IPS-18c (cell line): ENCODE data around the gene ZNF562.
"Not testable (repeated sequence)": the region's sequence is repeated elsewhere in the genome, so short reads cannot be mapped to it uniquely, and the experiment has no call there.

ENCODE experiments used
- H3K4me3 ChIP-seq: 2 replicates; pipeline ENCODE4 v1.7.0; 2013; ENCODE audit warnings: low read depth, mild to moderate bottlenecking, low read length, moderate library complexity; ENCODE audit not compliant: insufficient read depth
- H3K9me3 ChIP-seq: one replicate; pipeline ENCODE4 v1.6.1; 2013; ENCODE audit warnings: mild to moderate bottlenecking, low read length, moderate library complexity; ENCODE audit not compliant: control insufficient read depth, insufficient read depth

ZNF562 gene

DNA sequence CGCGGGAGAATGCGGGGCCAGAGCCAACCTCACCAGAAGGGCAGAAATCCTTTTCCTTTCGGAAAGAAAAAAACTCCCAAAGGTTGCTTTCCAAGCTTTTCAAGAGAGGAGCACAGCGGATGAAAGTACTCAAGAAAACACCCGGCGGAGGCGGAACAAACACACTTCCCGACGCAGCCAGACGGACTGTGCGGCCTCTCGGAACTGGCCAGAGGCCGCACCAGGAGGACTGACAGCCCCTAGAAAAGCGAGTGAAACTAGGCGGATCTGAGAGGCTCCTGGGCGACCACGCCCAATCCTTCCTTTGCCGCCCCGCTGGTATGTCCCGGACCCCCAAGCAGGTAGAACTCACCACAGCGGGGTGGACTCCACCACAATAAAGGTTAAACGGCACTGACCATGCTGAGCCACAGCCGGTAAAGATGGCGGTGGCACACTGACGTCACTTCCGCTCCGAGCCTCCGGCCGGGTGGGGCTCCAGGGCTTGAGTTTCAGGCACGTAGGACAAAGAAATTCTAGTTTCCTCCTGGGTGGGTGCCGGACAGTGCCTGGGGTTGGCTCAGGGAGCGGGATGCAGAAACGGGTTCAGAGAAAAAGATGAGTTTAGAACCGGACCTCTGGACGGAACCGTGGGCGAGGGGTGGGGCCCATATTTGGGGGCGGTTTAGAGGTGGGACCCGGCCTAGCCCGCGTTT is at the start of gene ZNF562:
Gene ZNF562 (minus strand): TSS at position 438 of the 695 bp plus-strand sequence. CDS start 14,356 bp downstream, outside the sequence.
- Histone ChIP-seq H3K9me3 (peaks cover 4% of the 10 kb centered on the region), H3K4me3 (peak within 1 kb of the TSS; percentile 70)

DNA sequence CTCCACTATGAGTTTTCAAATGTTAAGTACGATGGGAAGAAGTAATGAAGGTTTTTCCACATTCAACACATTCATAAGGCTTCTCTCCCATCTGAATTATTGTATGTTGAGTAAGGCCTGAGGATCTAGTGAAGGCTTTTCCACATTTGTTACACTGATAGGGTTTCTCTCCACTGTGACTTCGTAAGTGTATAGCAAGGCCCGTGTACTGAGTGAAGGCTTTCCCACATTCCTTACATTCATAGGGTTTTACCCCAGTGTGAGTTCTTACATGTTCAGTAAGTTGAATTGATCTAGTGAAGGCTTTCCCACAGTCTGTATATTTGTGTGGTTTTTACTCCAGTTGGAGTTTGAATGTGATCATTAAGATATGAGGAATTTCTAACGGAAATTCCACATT is 49.3 kb upstream of the ZNF562 start:
- H3K9me3 ChIP-seq = no peaks in the 10 kb centered on the region
- H3K4me3 ChIP-seq = no peak overlapping the region

DNA sequence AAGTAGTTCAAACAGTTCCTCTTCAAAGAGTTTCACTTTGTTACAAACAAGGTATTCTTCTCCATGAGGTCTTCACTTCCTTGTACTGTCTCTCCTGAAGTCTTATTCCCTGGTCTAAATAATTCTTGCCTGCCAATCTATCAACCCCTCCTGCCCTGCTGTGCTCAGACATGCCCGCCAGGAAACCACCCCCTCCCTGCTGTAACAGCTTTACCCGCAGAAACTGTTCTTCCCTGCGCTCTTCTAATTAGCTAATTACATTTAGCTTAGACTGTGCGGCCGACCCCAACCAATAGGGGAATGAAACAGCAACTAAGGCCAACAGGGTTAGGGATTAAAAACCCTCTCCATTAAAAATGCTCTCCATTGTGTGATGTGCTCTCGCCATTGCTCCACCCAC is 47.0 kb upstream of the ZNF562 start:
- no peaks in the 10 kb centered on the region for H3K9me3 ChIP-seq
- H3K4me3 ChIP-seq = no peak overlapping the region

DNA sequence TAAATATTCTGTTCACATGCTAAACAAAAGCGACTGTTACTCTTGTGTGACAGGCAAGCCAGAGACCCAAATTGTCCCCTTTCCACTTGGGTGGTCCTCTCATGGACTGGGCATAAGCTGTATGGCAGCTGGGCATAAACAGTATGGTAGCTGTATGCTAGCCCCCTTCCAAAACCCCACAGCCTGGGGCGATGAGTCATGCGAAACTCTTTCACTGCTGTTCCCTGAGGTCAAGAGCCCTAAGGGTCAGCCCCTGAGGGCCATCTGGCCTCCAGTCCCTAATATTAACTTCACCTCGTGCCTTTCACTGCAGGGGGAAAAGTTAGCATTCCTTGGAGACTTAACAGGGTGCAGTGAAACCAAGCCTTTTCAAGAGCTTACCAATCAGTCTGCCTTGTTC is 45.6 kb upstream of the ZNF562 start:
- no peak overlapping the region for H3K4me3 ChIP-seq
- H3K9me3 ChIP-seq = no peaks in the 10 kb centered on the region

DNA sequence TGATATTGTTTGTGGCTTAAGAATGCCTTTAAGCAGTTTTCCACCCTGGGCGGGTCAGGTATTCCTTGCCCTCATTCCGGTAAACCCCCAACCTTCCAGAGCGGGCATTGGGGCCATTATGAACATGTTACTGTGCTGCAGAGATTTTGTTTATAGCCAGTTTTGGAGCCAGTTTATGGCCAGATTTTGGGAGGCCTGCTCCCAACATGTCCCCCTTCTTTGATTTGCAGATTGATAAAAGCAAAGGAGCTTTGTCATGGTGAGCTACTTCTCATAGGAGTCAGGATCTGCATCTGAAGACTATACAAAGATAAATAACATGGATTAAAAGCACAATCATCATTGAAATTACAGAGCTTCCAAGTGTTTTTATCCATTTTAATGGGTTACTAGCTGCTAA is 36.9 kb upstream of the ZNF562 start:
- H3K9me3 ChIP-seq = peaks cover 6% of the 10 kb centered on the region
- H3K4me3 ChIP-seq = no peak overlapping the region

DNA sequence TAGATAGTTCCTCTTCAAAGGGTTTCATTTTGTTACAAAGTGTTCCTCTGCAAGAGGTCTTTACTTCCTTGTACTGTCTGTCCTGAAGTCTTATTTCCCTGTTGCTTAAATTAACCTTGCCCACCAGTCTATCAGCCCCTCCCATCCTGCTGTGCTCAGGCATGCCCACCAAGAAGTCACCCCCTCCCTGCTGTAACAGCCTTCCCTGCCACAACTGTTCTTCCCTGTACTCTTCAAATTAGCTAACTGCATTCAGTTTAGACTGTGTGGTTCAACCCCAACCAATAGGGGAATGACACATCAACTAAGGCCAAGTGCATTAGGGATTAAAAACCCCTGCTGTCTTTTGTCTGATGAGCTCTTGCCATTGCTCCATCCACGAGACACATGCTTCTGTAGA is 34.4 kb upstream of the ZNF562 start:
- no peak overlapping the region for H3K4me3 ChIP-seq

DNA sequence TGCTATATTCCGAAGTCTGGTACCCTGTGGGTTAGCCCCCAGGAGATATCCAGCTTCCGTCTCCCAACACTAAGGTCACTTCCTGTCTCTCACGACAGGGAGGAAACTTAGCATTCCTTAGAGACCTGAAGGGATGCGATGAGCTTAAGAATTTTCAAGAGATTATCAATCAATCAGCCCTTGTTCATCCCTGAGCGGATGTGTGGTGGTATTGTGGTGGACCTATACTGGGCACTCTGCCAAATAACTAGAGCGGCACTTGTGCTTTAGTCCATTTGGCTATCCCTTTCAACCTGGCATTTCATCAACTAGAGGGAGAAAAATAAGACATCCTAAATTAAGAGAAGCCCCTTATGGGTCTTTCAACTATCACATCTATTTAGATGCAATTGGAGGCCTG is 30.9 kb upstream of the ZNF562 start:
- H3K9me3 ChIP-seq = peaks cover 11% of the 10 kb centered on the region
- no peak overlapping the region for H3K4me3 ChIP-seq

More for the DNA sequence above, 34.4 kb upstream of the ZNF562 start:
- peaks cover 6% of the 10 kb centered on the region for H3K9me3 ChIP-seq

DNA sequence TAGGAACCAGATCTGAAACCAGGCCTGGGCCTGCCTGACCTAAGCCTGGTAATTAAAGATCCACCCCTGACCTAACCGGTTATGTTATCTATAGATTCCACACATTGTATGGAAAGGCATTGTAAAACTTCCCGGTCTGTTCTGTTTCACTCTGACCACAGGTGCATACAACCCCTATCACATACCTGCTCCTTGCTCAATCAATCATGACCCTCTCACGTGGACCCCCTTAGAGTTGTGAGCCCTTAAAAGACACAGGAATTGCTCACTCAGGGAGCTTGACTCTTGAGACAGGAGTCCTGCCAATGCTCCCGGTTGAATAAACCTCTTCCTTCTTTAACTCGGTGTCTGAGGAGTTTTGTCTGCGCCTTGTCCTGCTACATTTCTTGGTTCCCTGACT is 27.3 kb upstream of the ZNF562 start:
- no peak overlapping the region for H3K4me3 ChIP-seq

DNA sequence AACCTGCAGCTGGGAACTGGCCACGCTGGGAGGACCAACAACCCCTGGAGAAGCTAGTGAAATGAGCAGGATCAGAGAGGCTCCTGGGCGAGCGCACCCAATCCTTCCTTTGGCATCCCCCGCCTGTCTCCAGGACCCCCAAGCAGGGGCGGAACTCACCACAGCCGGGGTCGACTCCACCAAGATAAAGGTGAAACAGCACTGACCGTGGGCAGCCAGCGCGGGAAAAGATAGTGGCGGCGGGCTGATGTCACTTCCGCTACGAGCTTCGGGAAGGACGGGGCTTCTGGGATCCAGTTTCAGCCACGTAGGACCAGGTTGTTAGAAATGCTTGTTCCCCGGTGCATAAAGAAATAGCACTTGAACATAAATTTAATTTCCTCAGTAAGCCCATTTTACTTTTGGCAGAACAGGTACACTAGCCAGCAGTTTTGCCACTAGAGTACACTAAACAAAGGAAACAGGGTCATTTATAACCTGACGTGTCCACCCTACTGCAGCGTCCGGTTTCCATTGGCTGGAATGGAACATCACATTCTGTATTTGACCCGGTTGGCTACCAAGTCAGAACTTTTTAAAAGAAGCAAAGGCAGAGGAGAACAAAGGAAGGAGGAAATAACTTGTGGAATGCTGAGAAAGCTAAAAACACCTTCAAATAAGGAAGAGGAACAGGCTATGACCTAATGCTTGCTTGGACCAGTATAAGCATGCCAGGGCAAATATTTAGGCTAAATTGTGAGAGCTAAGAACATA is 25.5 kb upstream of the ZNF562 start:
- Histone ChIP-seq H3K9me3 (peaks cover 4% of the 10 kb centered on the region), H3K4me3 (no peak overlapping the region)

More for the DNA sequence above, 27.3 kb upstream of the ZNF562 start:
- H3K9me3 ChIP-seq = peaks cover 4% of the 10 kb centered on the region

DNA sequence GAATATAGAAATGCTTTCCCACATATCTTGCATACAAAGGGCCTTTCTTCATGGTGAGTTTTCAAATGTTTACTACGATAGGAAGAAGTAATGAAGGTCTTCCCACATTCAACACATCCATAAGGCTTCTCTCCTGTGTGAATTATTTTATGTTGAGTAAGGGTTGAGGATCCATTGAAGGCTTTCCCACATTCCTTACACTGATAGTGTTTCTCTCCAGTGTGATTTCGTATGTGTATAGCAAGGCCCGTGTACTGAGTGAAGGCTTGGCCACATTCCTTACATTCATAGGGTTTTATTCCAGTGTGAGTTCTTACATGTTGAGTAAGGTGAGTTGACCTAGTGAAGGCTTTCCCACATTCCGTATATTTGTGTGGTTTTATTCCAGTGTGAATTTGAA is 15.4 kb upstream of the ZNF562 start:
- H3K9me3 ChIP-seq = not testable (repeated sequence)

DNA sequence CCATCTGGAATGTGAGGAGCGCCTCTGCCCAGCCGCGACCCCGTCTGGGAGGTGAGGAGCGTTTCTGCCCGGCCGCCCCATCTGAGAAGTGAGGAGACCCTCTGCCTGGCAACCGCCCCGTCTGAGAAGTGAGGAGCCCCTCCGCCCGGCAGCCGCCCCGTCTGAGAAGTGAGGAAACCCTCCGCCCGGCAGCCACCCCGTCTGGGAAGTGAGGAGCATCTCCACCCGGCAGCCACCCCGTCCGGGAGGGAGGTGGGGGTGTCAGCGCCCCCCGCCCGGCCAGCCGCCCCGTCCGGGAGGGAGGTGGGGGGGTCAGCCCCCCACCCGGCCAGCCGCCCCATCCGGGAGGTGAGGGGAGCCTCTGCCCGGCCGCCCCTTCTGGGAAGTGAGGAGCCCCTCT is 5.1 kb upstream of the ZNF562 start:
- H3K9me3 ChIP-seq, H3K4me3 ChIP-seq: not testable (repeated sequence)

More for the DNA sequence above, 15.4 kb upstream of the ZNF562 start:
- not testable (repeated sequence) for H3K4me3 ChIP-seq

DNA sequence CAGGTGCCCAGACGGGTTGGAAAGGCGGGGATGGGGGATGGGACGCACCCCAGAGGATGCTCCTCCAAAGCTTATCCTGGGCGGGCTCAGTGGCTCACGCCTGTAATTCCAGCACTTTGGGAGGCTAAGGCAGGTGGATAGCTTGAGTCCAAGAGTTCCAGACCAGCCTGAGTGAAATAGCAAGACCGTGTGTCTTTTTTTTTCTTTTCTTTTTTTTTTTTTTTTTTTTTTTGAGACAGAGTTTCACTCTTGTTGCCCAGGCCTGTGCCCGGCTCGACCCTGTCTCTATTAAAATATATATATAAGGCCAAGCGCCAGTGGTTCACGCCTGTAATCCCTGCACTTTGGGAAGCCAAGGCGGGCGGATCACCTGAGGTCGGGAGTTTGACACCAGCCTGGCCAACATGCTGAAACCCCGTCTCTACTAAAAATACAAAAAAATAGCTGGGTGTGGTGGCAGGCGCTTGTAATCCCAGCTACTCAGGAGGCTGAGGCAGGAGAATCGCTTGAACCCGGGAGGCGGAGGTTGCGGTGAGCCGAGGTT is 530 bp upstream of the ZNF562 start:
- H3K9me3 ChIP-seq = not testable (repeated sequence)
- peak overlapping the region; percentile 70; the same call in 1 of the 2 replicates for H3K4me3 ChIP-seq

DNA sequence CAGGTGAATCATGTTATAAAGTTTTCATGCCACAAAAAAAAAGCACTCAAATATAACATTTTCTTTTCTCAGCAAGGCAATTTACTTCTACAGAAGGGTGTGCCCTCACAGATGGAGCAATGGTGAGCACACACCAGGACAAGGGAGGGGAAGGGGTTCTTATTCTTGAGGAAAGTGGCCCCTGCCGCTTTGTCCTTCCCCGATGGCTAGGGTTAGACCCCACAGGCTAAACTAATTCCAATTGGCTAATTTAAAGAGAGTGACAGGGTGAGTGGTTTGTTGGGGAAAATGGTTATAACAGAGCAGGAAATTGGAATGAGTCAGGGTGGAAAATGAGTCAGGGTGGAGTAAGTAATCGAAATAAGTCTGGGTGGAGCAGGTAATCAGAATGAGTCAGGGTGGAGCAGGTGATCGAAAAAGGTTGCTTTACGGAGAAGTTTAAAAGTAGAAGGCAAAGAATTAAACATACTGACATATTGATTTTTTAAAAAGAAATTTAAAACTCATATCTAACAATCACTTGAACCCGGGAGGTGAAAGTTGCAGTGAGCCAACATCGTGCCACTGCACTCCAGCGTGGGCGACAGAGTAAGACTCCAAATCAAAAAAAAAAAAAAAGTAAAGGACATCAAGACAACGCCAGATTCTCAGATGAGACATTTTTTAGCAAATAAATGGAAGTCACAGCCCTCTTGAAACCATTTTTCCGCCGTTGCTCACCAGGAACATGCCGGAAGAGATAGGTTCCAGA is 813 bp downstream of the ZNF562 start:
- Histone ChIP-seq H3K9me3 (peaks cover 4% of the 10 kb centered on the region), H3K4me3 (peak overlapping the region; percentile 70)

DNA sequence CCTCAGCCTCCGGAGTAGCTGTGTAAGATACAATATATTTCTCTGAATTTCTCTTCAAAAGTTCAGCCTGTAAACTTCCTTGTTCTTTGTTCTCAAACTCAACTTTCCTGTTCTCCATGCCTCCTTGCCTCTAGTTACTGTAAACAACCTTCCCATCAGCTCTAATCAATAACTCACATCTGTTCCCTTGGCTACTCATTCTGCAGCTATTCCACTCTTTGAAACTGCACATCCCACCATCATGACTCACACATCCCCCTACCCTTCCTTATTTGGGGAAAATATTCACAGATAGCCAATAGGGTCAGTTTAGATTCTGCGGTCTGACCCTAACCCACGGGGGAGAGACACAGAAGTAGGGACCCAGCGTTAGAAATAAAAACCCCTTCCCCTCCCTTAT is 2.0 kb downstream of the ZNF562 start:
- H3K4me3 ChIP-seq = no peak overlapping the region
- H3K9me3 ChIP-seq = peaks cover 2% of the 10 kb centered on the region

DNA sequence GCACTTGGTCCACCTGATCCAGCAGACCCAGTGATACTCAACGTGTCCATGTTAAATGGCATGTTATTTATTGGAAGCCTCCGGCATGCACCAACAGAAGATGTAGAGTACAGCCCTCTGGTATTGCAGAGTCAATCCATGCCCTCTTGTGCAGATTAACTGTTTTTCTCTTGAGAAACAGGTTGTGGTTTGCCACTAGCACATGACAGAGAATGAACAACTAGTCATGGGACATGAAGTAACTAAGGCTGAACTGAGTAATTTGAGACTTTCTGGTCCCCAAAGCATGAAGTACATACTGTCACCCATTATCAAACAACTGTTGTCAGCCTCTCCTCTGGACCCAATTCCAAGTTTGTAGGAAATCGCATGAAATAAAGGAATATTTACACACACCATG is 3.2 kb downstream of the ZNF562 start:
- Histone ChIP-seq H3K9me3 (peaks cover 2% of the 10 kb centered on the region), H3K4me3 (no peak overlapping the region)

DNA sequence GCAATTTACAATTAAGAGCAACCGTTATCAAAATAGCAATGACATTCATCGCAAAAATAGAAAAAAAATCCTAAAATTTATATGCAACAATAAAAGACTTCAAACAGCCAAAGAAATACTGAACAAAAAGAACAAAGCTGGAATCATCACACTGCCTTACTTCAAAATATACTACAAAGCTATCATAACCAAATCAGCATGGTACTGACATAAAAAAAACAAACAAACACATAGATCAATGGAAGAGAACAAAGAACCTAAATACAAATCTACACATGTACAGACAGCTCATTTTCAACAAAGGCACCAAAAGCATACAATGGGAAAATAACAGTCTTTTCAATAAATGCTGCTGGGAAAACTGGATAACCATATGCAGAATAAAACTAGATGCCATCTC is 6.4 kb downstream of the ZNF562 start:
- H3K4me3 ChIP-seq = no peak overlapping the region
- no peaks in the 10 kb centered on the region for H3K9me3 ChIP-seq

DNA sequence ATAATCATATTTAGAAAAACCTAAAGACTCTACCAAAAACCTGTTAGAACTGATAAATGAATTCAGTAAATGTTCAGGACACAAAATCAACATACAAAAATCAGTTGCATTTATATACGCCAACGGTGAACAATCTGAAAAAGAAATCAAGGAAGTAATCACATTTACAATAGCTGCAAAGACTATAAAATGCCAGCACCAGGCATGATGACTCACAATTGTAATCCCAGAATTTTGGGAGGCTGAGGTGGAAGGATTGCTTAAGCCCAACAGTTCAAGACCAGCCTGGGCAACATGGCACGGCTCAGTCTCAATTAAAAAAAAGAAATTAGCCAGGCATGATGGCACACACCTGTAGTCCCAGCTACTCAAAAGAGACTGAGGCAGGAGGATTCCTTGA is 7.0 kb downstream of the ZNF562 start:
- no peak overlapping the region for H3K4me3 ChIP-seq
- H3K9me3 ChIP-seq = no peaks in the 10 kb centered on the region

DNA sequence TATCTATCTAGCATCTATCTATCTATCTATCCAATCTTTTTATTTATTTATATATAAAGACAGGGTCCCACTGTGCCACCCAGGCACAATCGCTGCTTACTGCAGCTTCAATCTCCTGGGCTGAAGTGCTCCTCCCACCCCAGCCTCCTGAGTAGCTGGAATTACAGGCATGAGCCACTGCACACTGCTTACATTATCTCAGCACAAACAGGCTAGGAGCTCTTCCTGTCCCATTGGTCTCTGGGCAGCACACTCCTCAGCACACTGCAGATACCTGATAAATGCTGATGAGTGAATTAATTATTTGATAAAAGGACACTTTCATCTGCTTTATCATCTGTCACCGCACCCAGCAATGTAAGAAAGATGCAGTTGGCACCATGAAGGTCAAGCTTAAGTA is 16.1 kb downstream of the ZNF562 start:
- H3K4me3 ChIP-seq = no peak overlapping the region
- H3K9me3 ChIP-seq = peaks cover 9% of the 10 kb centered on the region
